ENCODE measurements around the gene SMIM10L2A.
"Not testable (repeated sequence)": the region's sequence is repeated elsewhere in the genome, so short reads cannot be mapped to it uniquely, and the experiment has no call there.

The SMIM10L2A gene

GRCh38 chrX:135438734-135439043 is 16.9 kb downstream of the SMIM10L2A start:
- TF ChIP-seq CTCF (conservative IDR thresholded peaks at IDR 0.05), result no peak
- no peak overlapping the region for H3K27ac ChIP-seq

GRCh38 chrX:135449637-135450550 is 28.1 kb downstream of the SMIM10L2A start:
- TF ChIP-seq CTCF (conservative IDR thresholded peaks at IDR 0.05), result no peak
- no peak overlapping the region for H3K27ac ChIP-seq

GRCh38 chrX:135453381-135453780 is 31.6 kb downstream of the SMIM10L2A start:
- no peak for TF ChIP-seq CTCF (conservative IDR thresholded peaks at IDR 0.05)

GRCh38 chrX:135454816-135455215 is 33.1 kb downstream of the SMIM10L2A start:
- no peak for TF ChIP-seq CTCF (conservative IDR thresholded peaks at IDR 0.05)
- H3K27ac ChIP-seq, result no peak overlapping the region

More at GRCh38 chrX:135453381-135453780, 31.6 kb downstream of the SMIM10L2A start:
- H3K27ac ChIP-seq, result no peak overlapping the region

GRCh38 chrX:135461756-135462155 is 40.0 kb downstream of the SMIM10L2A start:
- not testable (repeated sequence) for H3K27ac ChIP-seq

GRCh38 chrX:135463937-135464336 is 42.2 kb downstream of the SMIM10L2A start:
- no peak; the same call in 1 of the 2 replicates for TF ChIP-seq CTCF (conservative IDR thresholded peaks at IDR 0.05)
- H3K27ac ChIP-seq, result no peak overlapping the region

GRCh38 chrX:135476378-135476777 is 54.6 kb downstream of the SMIM10L2A start:
- no peak for TF ChIP-seq CTCF (conservative IDR thresholded peaks at IDR 0.05)
- no peak overlapping the region for H3K27ac ChIP-seq

DNA sequence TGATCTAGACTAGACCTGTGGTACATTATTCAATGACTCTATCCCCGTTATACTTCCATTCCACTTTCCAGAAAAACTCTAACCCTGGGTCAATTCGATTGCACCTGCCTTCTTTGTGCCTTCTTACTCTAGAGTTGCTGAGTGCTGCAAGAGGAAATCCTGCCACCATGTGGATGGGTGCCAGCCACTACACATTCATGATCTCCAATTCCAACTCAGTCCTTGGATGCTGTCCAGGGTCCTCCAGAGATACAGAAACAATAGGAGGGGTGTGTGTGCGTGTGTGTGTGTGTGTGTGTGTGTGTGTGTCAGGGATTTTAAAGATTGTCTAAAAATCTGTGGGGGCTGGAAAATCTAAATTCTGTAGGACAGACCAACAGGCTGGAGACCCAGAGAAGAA is 55.8 kb downstream of the SMIM10L2A start:
- no peak overlapping the region for H3K27ac ChIP-seq

More for the DNA sequence above, 55.8 kb downstream of the SMIM10L2A start:
- TF ChIP-seq CTCF (conservative IDR thresholded peaks at IDR 0.05), result peak; percentile 77

Measured in VCaP (cell line).